ENCODE data around the gene UBE2J1.

DNA sequence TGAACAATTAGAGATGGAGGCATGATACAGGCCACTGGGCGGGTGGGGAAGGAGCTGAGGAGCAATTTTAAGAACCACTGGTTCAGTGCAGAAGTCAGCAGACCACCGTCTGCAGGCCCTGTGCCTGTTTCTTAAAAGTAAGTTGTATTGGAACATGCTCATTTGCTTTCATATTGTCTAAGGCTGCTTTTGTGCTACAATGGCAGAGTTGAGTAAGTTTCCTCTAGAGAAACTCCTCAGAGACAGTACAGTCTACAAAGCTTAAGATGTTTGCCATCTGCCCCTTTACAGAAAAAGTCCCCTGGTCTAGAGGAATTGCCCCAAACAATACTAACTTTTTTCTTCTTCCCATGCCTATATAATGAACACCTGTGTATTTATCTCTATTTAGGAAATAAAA, 28.5 kb upstream of the UBE2J1 start:
- TF ChIP-seq, protein P1, sequence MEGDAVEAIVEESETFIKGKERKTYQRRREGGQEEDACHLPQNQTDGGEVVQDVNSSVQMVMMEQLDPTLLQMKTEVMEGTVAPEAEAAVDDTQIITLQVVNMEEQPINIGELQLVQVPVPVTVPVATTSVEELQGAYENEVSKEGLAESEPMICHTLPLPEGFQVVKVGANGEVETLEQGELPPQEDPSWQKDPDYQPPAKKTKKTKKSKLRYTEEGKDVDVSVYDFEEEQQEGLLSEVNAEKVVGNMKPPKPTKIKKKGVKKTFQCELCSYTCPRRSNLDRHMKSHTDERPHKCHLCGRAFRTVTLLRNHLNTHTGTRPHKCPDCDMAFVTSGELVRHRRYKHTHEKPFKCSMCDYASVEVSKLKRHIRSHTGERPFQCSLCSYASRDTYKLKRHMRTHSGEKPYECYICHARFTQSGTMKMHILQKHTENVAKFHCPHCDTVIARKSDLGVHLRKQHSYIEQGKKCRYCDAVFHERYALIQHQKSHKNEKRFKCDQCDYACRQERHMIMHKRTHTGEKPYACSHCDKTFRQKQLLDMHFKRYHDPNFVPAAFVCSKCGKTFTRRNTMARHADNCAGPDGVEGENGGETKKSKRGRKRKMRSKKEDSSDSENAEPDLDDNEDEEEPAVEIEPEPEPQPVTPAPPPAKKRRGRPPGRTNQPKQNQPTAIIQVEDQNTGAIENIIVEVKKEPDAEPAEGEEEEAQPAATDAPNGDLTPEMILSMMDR (conservative IDR thresholded peaks at IDR 0.05), result no peak
- no peak for TF ChIP-seq ZFX (IDR thresholded peaks at IDR 0.05)

Measured in C4-2B (cell line).